SK-N-SH treated with all-trans-retinoic acid at 6 μM for 48 hours (cell line): ENCODE results near the gene PHF2.

Experiments used
- ATAC-seq: fragments of 200-7000 bp; cut with Tn5 transposase; 3 replicates; pipeline ENCODE4 v1.9.1; 2020; ENCODE audit warnings: mild to moderate bottlenecking, moderate library complexity
- ARNTL ChIP-seq: fragments of 450-650 bp; formaldehyde crosslinking; IDR thresholded peaks from 2 replicates; pipeline ENCODE4 v1.5.0; 2020; ENCODE audit warnings: low read depth, mild to moderate bottlenecking, moderate library complexity, borderline replicate concordance
- BACH2 ChIP-seq: fragments of 250-450 bp; sonication (Bioruptor Pico); IDR thresholded peaks from 2 replicates; pipeline ENCODE4 v1.9.0; 2021; ENCODE audit warnings: mild to moderate bottlenecking, borderline replicate concordance
- CSDC2 ChIP-seq: fragments of 250-450 bp; sonication (Bioruptor Pico); IDR thresholded peaks from 2 replicates; pipeline ENCODE4 v1.5.0; 2020; ENCODE audit warnings: mild to moderate bottlenecking, moderate library complexity
- ESRRG ChIP-seq: fragments of 250-450 bp; sonication (Bioruptor Pico); IDR thresholded peaks from 2 replicates; pipeline ENCODE4 v1.6.1; 2021; ENCODE audit warnings: mild to moderate bottlenecking
- GLIS3 ChIP-seq: fragments of 250-450 bp; sonication (Bioruptor Pico); IDR thresholded peaks from 2 replicates; pipeline ENCODE4 v1.5.0; 2020; ENCODE audit warnings: mild to moderate bottlenecking, moderate library complexity
- ISL1 ChIP-seq: fragments of 250-450 bp; sonication (Bioruptor Pico); IDR thresholded peaks from 2 replicates; pipeline ENCODE4 v2.1.2; 2022; ENCODE audit warnings: mild to moderate bottlenecking, moderate library complexity
- PPARA ChIP-seq: fragments of 250-450 bp; sonication (Bioruptor Pico); IDR thresholded peaks from 2 replicates; pipeline ENCODE4 v1.5.0; 2020; ENCODE audit warnings: mild to moderate bottlenecking, borderline replicate concordance
- SNAI2 ChIP-seq: fragments of 250-450 bp; sonication (Bioruptor Pico); IDR thresholded peaks from 2 replicates; pipeline ENCODE4 v1.5.0; 2020; ENCODE audit warnings: mild to moderate bottlenecking, moderate library complexity
- TCF4 ChIP-seq: fragments of 250-450 bp; sonication (Bioruptor Pico); IDR thresholded peaks from 2 replicates; pipeline ENCODE4 v1.8.0; 2021; ENCODE audit warnings: mild to moderate bottlenecking, moderate library complexity, borderline replicate concordance
- TOX ChIP-seq: fragments of 250-450 bp; sonication (Bioruptor Pico); IDR thresholded peaks from 2 replicates; pipeline ENCODE4 v1.8.0; 2021; ENCODE audit warnings: mild to moderate bottlenecking, moderate library complexity, borderline replicate concordance
- ZC3H10 ChIP-seq: fragments of 250-450 bp; sonication (Bioruptor Pico); IDR thresholded peaks from 2 replicates; pipeline ENCODE4 v1.5.1; 2021; ENCODE audit warnings: mild to moderate bottlenecking, moderate library complexity
- ZFP3 ChIP-seq: fragments of 250-450 bp; sonication (Bioruptor Pico); IDR thresholded peaks from 2 replicates; pipeline ENCODE4 v1.5.0; 2020; ENCODE audit warnings: mild to moderate bottlenecking, moderate library complexity
- ZFP30 ChIP-seq: fragments of 450-650 bp; formaldehyde crosslinking; IDR thresholded peaks from 2 replicates; pipeline ENCODE4 v1.5.0; 2022; ENCODE audit warnings: mild to moderate bottlenecking, moderate library complexity
- ZNF565 ChIP-seq: fragments of 450-650 bp; formaldehyde crosslinking; conservative IDR thresholded peaks from 2 replicates; pipeline ENCODE4 v1.5.0; 2020; ENCODE audit warnings: low read depth, mild to moderate bottlenecking, moderate library complexity
- ZNF70 ChIP-seq: fragments of 450-650 bp; formaldehyde crosslinking; IDR thresholded peaks from 2 replicates; pipeline ENCODE4 v1.5.0; 2020; ENCODE audit warnings: mild to moderate bottlenecking, moderate library complexity
- ZNF8 ChIP-seq: fragments of 450-650 bp; formaldehyde crosslinking; IDR thresholded peaks from 2 replicates; pipeline ENCODE4 v1.5.0; 2020; ENCODE audit warnings: mild to moderate bottlenecking, moderate library complexity
- TF ChIP-seq, protein P1 (sequence below): fragments of 250-450 bp; sonication (Bioruptor Pico); IDR thresholded peaks from 2 replicates; pipeline ENCODE4 v1.8.0; 2021; ENCODE audit warnings: low read depth, mild to moderate bottlenecking, moderate library complexity, borderline replicate concordance
- TF ChIP-seq, protein P2 (sequence below): fragments of 250-450 bp; sonication (Bioruptor Pico); IDR thresholded peaks from 2 replicates; pipeline ENCODE4 v1.5.1; 2020; ENCODE audit warnings: low read depth, mild to moderate bottlenecking, moderate library complexity
- TF ChIP-seq, protein P3 (sequence below): fragments of 250-450 bp; sonication (Bioruptor Pico); IDR thresholded peaks from 2 replicates; pipeline ENCODE4 v1.5.1; 2021; ENCODE audit warnings: mild to moderate bottlenecking, moderate library complexity
- TF ChIP-seq, protein P4 (sequence below): fragments of 250-450 bp; sonication (Bioruptor Pico); IDR thresholded peaks from 2 replicates; pipeline ENCODE4 v1.8.0; 2020; ENCODE audit warnings: mild to moderate bottlenecking, moderate library complexity, borderline replicate concordance

Gene PHF2

DNA sequence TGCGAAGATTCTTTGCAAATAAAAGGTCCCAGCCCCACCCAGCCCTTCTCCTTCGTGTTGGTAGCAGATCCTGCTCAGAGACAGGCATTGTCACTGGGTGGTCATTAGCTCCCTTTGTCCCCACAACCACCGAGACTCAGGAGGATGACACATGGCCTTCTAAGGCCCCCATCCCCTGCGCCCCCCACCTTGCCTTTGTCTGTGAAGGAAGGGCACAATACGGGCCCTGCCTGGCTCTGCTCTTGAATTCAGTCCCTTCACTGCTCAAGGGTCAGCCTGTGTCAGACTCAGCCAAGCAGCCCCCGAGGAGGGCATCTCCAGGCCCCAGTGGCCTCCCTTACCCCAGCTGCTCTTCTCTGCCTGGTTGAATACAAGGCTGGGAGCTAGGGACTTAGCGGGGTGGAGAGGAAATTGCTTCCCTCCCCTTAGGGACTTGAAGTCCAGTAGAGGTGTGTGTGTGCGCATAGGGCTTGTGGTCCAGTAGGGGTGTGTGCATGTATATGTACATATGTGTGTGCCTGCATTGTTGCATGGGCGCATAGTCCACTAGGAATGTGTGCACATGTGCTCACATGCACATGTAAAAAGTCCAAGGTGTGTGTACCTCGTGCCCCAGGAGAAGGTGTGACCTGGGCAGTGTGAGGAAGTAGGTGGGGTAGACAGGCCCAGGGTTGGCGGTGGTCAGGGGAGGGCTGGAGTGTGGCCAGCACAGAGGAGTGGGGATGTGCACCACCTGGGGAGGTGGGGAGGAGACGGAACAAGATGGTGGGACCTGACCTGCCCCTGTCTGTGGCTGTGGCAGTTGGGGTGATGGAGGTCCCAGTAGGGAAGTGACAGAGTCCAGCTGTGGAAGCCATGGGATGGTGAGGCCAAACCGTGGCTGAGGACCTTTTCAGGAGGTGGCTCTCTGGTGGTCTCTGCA is 59.1 kb downstream of the PHF2 start:
- ATAC-seq = no peak
- TF ChIP-seq TOX (CRISPR knock-in tag) = no peak
- TF ChIP-seq CSDC2 = no peak
- TF ChIP-seq, protein P1, sequence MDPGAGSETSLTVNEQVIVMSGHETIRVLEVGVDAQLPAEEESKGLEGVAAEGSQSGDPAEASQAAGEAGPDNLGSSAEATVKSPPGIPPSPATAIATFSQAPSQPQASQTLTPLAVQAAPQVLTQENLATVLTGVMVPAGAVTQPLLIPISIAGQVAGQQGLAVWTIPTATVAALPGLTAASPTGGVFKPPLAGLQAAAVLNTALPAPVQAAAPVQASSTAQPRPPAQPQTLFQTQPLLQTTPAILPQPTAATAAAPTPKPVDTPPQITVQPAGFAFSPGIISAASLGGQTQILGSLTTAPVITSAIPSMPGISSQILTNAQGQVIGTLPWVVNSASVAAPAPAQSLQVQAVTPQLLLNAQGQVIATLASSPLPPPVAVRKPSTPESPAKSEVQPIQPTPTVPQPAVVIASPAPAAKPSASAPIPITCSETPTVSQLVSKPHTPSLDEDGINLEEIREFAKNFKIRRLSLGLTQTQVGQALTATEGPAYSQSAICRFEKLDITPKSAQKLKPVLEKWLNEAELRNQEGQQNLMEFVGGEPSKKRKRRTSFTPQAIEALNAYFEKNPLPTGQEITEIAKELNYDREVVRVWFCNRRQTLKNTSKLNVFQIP (CRISPR knock-in tag) = no peak
- no peak for TF ChIP-seq TCF4
- TF ChIP-seq ZC3H10 (CRISPR knock-in tag) = no peak
- no peak for TF ChIP-seq ESRRG (CRISPR knock-in tag)
- no peak for TF ChIP-seq SNAI2
- TF ChIP-seq, protein P2, sequence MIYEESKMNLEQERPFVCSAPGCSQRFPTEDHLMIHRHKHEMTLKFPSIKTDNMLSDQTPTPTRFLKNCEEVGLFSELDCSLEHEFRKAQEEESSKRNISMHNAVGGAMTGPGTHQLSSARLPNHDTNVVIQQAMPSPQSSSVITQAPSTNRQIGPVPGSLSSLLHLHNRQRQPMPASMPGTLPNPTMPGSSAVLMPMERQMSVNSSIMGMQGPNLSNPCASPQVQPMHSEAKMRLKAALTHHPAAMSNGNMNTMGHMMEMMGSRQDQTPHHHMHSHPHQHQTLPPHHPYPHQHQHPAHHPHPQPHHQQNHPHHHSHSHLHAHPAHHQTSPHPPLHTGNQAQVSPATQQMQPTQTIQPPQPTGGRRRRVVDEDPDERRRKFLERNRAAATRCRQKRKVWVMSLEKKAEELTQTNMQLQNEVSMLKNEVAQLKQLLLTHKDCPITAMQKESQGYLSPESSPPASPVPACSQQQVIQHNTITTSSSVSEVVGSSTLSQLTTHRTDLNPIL = no peak
- no peak for TF ChIP-seq PPARA (CRISPR knock-in tag)
- TF ChIP-seq ARNTL = no peak
- no peak for TF ChIP-seq BACH2 (CRISPR knock-in tag)
- no peak for TF ChIP-seq ISL1 (CRISPR knock-in tag)
- TF ChIP-seq, protein P3, sequence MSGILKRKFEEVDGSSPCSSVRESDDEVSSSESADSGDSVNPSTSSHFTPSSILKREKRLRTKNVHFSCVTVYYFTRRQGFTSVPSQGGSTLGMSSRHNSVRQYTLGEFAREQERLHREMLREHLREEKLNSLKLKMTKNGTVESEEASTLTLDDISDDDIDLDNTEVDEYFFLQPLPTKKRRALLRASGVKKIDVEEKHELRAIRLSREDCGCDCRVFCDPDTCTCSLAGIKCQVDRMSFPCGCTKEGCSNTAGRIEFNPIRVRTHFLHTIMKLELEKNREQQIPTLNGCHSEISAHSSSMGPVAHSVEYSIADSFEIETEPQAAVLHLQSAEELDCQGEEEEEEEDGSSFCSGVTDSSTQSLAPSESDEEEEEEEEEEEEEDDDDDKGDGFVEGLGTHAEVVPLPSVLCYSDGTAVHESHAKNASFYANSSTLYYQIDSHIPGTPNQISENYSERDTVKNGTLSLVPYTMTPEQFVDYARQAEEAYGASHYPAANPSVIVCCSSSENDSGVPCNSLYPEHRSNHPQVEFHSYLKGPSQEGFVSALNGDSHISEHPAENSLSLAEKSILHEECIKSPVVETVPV (CRISPR knock-in tag) = no peak
- TF ChIP-seq GLIS3 (CRISPR knock-in tag) = no peak
- TF ChIP-seq, protein P4, sequence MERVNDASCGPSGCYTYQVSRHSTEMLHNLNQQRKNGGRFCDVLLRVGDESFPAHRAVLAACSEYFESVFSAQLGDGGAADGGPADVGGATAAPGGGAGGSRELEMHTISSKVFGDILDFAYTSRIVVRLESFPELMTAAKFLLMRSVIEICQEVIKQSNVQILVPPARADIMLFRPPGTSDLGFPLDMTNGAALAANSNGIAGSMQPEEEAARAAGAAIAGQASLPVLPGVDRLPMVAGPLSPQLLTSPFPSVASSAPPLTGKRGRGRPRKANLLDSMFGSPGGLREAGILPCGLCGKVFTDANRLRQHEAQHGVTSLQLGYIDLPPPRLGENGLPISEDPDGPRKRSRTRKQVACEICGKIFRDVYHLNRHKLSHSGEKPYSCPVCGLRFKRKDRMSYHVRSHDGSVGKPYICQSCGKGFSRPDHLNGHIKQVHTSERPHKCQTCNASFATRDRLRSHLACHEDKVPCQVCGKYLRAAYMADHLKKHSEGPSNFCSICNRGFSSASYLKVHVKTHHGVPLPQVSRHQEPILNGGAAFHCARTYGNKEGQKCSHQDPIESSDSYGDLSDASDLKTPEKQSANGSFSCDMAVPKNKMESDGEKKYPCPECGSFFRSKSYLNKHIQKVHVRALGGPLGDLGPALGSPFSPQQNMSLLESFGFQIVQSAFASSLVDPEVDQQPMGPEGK = no peak
- TF ChIP-seq, all 23 proteins: peak for 0

DNA sequence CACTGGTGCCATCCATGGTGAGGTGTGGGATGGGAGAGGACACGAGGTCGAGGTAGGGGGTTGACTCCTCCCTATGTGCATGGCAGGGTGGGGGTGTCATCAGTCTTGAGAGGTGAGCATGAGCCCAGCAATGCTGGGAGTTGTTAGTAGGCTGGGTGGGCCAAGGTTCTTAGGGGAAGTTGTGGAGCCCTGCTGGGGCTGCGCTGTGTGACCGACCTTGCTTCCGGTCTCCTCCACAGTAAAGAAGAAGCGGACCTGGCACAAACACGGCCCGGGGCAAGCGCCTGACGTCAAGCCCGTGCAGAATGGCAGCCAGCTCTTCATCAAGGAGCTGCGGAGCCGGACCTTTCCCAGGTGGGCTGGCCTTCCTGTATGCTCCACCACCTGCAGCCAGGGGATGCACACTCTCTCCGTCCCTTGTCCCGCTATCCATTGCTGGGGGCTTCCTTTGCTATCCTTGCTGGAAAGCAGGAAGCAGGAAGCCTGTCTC is 59.8 kb downstream of the PHF2 start:
- TF ChIP-seq TOX (CRISPR knock-in tag) = no peak
- no peak for TF ChIP-seq ZNF565 (CRISPR knock-in tag)
- no peak for TF ChIP-seq ZFP30 (CRISPR knock-in tag)
- TF ChIP-seq ZNF70 (CRISPR knock-in tag) = no peak
- TF ChIP-seq, protein P4 = no peak
- no peak for TF ChIP-seq TCF4
- TF ChIP-seq PPARA (CRISPR knock-in tag) = no peak
- TF ChIP-seq ZFP3 = no peak
- no peak for TF ChIP-seq ESRRG (CRISPR knock-in tag)
- TF ChIP-seq ARNTL = no peak
- no peak for TF ChIP-seq CSDC2
- no peak for ATAC-seq

DNA sequence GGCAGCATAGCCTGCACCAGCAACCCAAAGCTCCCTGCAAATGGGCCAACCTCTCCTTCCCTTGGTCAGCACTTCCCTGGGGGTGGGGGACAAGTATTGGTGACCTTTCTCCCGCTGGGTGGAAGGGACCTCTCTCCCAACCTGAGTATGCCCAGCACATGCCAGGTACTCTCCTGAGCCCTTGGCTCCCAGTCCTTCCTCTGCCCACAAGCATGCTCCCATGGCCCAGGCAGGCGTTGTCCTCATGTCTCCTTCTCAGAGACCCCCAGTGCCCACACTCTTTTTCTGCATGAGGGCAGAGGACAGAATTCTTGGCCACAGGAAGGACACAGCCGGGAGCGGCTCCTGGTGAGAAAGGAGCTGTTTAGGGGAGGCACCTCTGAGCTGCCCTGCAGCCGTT is 60.3 kb downstream of the PHF2 start:
- ATAC-seq = no peak
- TF ChIP-seq PPARA (CRISPR knock-in tag) = no peak
- TF ChIP-seq ZNF70 (CRISPR knock-in tag) = no peak
- no peak for TF ChIP-seq ZFP30 (CRISPR knock-in tag)
- TF ChIP-seq ZNF8 = no peak
- TF ChIP-seq, protein P1 (CRISPR knock-in tag) = no peak
- no peak for TF ChIP-seq ESRRG (CRISPR knock-in tag)
- TF ChIP-seq TCF4 = no peak
- TF ChIP-seq, all 23 proteins: peak for 0
